ENCODE data around the gene WDR45.
"Not testable (repeated sequence)": the region's sequence is repeated elsewhere in the genome, so short reads cannot be mapped to it uniquely, and the experiment has no call there.

The WDR45 gene

DNA sequence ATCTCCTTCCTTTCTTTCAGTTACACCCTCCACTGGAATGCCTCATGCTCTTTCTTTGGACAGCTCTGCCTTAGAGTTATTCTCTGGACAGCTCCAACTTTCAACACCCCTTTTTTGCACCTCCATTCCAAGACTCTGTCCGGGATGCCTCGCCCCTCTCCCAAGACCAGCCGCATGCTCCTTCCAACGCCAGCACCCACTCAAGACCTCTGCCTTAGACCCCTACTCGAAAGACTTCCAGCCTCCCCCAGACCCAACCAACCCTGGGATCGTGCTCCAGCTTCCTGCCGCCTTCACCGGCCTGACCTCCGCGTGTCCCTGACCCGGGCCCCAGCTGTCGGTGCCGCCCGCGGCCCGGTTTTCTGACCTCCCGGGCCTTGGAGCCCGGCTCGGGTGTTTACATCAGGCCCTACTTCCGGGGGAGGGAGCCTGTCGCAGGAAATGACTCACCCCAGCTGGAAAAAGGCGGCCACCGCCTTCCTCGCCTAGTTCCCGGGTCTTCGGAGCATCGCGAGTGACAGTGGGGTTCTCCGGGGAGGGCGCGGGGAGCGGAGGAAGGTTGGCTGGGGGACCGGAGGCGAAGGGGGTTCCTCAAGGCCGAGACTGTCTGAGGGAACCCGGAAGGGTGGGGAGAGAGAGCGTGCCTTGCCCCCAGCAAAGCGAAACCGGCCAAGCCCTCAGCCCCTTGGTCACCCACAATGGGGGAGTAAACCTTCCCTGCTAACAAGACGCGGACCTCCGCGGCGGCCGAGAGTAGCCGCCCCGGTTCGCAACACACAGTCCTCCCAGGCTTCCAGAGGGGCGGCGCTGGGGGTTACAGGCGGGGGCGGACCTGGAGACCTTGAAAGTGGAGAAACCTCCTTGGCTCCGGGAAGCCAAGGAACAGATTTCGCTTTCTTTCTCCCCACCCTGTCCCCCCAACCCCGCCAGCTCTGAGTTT lies at the start of gene WDR45:
Gene WDR45 (minus strand): TSS at position 399 of the 940 bp plus-strand sequence. CDS start 1,792 bp downstream, outside the sequence.
- DNase-seq = peak; percentile 57

DNA sequence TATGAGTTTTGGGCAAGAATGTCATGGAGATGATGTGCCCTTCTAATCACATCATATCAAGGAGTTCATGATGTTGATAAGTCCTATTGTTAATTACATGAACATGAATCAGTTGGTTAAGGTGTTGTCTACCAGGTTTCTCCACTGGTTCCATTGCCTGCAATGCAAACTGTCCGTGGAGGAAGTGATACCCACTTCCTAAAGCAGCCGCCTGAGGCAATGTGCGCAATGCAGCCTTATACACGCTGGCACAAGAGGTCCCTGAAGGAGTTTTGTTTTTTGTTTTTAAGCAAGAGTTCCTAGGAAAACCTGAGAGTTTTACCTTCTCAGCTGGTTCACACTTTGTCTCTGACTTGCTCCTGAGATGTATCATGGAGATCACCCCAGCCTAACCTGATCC lies 49.7 kb upstream of the WDR45 start:
- no peak for DNase-seq

DNA sequence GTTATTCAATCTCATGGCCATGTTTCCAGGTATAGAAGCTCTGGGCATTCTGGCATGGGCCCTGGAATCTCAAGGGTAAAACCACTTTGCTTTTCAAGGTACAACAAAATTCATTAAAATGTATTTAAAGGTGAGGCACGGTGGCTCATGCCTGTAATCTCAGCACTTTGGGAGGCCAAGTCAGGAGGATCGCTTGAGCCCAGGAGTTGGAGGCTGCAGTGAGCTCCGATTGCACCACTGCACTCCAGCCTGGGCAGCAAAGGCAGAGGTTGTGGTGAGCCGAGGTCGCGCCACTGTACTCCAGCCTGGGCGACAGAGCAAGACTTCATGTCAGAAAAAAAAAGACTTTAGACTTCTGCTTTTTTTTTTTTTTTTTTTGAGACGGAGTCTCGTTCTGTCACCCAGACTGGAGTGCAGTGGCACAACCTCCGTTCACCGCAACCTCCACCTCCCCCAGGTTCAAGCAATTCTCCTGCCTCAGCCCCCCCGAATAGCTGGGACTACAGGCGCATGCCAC lies 48.1 kb upstream of the WDR45 start:
- DNase-seq = not testable (repeated sequence)

DNA sequence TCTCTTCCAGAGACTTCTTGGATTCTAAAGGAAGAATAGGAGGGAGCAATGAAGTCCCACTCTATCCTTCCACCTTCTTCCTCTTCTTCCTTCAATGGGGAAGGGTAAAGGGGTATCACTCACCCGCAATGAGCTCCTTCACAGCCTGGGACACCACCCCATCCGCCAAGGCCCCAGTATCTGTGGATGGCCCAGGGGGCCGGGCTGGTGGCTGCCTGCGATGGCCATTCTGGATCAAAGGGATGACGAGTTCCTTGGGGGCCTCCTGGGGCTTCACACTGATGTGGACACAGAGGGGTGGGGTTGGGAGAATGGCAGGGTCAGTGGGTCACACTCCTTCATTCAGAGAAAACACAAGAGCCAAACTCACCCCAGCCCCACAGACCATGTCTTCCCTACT lies 42.8 kb upstream of the WDR45 start:
- DNase-seq = no peak

DNA sequence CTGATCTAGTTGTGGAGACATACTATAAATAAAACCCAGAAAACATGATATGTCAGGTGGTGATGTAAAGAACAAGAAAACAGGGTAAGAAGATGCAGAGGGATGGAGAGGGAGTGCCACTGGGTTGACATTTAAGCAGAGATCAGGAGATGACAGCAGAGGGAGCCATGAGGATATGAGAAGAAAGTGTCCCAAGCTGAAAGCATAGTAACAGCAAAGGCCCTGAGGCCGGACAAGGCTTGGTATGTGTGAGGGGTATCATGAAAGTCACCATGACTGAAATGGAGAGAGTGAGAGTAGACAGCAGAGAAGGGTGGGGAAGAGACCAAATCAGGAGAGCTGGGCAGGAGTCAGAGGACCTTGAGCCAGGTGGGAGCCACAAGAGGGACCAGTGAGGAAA lies 40.4 kb upstream of the WDR45 start:
- no peak for DNase-seq

DNA sequence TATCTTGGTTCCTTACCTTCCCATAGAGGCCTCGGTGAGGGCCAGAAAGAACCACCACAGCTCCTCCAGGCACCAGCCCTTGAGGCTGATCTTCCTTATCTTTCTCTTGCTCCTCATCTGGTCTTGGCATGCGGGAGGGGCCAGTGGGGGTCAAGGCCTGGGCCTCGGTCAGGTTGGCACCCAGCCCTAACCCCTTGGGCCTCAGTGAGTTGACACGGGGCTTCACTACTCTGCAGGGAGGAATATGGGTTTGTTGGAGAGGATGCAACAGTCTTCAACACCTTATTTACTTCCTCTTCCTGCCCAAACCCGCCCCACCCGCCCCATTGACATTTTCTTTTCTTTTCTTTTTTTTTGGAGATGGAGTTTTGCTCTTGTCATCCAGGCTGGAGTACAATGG lies 37.9 kb upstream of the WDR45 start:
- DNase-seq = no peak

DNA sequence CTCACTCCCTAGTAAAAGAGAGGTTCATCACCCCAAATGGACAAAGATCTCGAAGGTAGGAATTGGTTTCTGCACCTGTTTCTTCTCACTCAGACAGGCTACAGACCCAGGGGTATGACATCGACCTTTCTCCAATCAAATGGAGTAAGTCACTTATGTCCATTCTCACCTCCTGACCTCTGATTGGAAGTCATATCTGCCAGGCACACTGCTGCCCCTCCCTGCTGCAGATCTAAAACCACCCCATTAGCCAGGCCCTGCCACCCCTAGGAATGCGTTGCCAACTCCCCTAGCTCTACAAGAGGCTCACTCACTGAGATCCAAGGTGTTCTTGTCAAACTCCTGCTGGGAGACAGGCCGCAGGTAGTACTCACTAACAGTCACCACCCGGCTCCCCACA lies 37.0 kb upstream of the WDR45 start:
- no peak for DNase-seq

DNA sequence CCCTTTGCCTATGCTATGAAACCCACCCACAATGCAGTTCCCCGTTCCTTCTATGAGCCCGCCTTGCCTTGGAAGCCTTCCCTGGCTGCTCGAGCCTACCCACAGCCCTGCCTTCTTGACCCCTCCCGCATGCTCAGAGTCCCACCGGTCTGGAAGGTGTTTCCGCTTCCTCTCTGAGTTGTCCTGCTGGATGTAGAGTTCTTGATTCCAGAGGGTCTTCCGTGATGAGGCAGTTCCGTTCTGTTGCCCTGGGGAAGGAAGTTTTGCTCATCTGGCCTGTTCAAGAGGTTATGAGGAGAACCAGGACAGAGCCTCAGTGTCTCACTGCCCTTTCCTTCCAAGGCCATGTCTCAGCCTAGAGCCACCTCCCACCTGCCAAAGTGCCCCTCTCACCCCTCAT lies 36.4 kb upstream of the WDR45 start:
- no peak for DNase-seq

DNA sequence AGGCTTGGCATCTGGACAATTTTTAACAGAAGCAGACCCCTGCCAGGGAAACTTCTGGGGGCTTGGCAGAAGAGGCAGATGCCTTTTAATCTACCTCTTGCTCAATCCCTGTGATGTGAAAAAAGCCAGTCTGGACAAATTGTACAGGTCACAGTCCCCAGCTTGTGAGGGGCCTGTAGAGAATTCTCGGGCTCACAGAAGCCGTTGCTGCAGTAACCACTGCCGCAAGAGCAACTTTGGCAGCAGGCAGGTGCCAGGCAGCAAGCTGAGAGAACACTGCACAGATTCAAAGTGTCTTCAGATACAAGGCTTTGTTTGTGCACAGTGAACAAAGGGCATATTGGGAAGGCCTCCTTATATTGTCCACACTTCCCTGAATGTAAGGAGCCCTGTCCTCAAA lies 32.1 kb upstream of the WDR45 start:
- DNase-seq = no peak

DNA sequence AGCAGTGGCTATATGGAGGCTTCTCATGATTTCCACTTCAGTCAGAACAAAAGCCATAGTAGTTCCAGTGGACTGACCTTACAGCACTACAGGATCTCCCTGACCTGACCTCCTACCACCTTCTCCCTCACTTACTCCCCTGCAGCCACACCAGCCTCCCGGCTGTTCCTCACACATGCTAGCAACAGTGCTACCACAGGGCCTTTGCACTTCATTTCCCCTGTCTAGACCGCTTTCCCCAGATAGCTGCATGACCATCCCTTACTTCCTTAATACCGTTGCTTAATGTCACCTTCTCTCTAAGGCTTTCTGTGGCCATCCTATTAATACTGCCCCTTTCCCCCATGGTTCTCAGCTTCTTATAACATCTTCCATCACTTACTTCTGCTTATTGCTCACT lies 30.7 kb upstream of the WDR45 start:
- no peak for DNase-seq

DNA sequence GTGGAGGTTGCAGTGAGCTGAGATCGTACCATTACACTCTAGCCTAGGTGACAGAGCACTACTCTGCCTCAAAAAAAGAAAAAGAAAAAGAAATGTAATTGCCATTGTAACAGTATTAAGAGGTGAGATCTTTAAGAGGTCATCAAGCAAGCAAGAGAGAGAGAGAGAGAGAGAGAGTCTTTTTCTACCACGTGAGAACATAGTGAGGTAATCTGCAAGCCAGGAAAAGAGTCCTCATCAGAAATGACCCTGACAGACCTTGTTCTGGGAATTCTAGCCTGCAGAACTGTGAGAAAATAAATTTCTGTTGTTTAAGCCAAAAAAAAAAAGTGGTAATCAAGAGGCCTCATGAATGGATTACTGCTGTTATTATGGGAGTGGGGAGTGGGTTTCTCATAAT lies 29.0 kb upstream of the WDR45 start:
- DNase-seq = no peak

DNA sequence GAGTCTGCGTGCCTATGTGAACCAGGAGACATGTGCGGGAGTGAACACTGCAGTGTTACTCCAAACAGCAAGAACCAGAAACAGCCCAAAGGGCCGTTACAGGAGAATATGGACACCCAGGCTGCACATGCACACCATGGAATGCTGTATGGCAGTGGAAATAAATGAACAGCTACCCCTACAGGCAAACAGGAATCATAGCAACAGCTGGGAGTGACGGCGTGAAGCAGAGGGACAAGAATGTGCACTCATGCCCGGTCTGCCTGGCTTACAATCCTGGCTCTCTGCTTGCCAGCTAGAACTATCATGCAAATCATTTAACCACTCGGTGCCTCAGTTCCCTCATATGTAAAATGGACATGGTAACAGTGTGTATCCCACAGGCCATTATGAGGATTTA lies 27.2 kb upstream of the WDR45 start:
- DNase-seq = peak; percentile 60

DNA sequence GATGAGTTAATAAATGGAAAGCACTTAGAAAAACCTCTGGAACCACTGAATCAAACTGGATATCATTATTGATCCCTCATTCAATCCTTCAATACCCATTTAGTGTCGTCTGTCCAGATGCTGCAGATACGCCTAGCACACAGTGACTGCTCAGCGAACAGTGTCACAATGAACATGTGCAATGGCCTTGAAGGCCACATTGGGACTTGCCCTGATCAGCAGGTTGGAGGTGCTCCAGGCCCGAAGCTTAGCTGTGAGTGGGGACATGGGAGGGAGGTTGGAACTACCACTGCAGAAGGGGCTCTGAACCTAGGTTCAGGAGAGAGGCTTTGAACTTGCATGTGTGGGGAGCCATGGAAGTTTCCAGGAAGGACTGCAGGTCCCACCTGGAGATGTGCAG lies 26.6 kb upstream of the WDR45 start:
- no peak for DNase-seq

DNA sequence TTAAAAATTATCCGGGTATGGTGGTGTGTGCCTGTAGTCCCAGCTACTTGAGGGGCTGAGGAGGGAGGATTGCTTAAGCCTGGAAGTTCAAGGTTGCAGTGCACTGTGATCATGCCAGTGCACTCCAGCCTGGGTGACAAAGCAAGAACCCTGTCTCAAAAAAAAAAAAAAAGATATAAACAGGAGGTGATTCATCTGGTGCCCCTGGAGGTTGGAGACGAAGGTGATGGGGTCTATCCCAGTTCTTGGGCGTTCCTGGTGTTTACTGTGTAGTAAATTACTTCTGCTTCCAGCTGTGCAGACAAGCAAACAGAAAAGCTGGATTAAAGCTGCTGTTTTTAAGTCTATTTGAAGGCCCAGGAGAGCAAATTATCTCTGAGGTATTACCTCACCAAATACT lies 23.9 kb upstream of the WDR45 start:
- DNase-seq = no peak

DNA sequence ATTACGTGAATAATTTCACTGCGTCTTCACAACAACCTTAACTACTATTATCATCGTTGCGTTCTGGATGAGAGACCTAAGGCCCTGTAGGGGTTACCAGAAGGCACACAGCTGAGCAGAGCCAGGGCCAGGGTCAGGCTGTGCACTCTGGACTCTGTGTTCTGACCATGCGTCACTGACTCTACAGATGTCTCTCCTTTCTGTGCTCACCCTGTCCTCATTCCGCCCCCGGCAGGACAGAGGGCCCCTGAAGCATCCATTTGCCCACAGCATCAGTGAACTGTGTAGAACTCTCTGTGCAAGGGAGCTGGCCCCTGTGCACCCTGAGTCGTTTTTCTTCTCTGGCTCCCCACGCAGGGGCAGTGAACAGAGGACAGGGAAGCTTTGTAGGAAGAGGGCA lies 22.5 kb upstream of the WDR45 start:
- peak; percentile 29 for DNase-seq

DNA sequence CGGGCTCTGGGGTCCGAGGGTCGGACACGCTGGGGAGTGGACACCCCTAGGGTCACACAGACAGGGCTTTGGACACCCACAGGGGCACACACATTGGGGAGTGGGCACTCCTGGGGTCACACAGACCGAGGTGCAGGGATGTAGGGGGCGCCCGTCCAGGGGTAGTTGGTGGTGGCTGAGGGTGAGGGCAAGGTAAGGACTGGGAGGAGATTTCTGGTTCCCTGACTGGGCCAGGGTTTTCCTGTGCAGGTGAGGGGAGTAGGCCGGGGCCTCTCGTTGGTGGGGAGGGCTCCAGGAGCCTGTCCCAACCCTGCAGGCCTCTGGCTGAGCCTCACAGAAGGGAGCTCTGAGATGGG lies 21.9 kb upstream of the WDR45 start:
- DNase-seq = peak; percentile 25

DNA sequence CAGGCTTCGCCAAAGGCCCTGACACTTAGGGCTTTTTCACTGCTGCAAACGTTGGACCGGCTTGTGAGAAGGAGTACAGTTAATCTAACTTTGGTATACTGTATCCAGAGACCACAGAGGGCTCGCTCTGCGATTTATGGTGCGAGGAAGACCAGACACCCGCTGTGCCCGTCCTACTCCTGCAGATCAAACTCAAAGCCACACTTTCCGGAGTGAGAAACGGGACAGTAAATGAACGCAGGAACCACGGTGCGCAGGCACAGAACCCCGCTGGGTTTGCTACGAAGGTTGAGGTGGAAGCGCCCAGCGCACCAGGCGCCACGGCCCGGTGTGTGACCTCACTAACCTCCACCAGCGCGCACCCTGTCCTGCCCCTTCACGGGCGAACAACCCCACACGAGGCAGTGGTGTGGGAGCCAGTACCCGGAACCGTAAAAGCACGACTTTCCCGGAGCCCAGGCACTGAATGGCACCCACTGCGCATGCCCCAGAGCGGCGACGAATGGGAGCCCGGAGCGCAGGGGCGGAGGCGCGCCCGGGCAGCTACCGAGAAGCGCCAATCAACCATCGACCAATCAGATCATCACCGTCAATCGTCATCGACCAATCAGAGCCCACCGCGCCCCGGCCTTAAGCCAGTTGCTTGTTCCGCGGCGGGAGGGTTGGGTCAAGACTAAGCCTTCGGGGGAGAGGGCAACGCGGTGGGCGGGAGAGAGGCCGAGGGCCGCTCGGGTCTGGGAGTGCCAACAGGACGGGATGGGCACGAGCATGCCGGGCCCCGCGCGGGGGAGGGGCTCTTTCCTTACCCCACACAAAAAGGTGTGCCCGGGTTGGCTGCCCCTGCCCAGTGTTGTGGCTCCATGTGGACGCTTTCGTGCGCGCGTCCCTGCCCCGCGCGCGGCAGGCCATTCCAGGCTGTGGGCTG lies 21.3 kb upstream of the WDR45 start:
- peak; percentile 98 for DNase-seq

DNA sequence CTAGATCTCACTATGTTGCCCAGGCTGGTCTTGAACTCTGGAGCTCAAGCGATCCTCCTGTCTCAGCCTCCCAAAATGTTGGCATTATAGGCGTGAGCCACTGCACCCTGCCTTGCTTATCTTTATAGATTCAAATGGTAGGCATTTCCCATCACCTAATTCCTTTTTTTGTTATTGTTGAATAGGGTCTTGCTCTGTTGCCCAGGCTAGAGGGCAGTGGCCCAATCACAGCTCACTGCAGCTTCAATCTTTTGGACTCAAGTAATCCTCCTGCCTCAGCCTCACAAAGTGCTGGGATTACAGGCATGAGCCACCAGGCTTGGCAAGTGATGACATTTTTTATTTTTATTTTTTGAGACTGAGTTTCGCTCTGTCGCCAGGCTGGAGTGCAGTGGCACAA lies 16.7 kb upstream of the WDR45 start:
- DNase-seq = no peak

DNA sequence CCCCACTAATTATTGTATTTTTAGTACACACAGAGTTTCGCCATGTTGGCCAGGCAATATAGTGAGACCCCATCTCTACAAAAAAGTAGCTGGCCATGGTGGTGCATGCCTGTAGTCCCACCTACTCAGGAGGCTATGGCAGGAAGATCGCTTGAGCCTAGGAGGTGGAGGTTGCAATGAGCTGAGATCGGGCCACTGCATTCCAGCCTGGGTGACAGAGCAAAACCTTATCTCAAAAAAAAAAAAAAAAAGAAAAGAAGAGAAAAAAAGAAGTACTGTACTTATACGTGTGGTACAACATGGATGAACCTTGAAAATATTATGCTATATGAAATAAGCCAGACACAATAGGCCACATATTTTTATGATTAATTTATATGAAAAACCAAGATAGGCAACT lies 9.9 kb upstream of the WDR45 start:
- DNase-seq = no peak

DNA sequence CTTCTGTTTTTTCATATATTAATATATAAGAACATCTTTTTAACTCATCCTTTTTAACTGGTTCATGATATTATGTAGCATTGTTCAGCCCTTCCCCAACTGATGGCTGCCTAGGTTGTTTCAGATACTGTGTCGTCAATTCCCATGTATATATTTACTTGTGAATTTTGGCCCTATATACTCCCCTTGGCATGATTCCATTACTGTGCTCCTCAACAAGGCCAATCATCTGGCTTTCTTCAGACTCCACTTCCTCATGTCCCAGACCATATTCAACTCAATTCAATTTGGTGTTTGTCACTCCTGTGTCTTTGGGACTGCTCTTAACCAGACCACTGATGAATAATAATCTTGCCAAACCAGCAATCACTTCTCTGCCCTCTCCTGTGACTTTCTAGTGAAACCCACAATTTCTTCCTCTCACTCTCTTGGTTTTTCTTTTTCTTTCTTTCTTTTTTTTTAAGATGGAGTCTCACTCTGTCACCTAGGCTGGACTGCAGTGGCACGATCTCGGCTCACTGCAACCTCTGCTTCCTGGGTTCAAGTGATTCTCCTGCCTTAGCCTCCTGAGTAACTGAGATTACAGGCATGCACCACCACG lies 2.7 kb upstream of the WDR45 start:
- DNase-seq = no peak

DNA sequence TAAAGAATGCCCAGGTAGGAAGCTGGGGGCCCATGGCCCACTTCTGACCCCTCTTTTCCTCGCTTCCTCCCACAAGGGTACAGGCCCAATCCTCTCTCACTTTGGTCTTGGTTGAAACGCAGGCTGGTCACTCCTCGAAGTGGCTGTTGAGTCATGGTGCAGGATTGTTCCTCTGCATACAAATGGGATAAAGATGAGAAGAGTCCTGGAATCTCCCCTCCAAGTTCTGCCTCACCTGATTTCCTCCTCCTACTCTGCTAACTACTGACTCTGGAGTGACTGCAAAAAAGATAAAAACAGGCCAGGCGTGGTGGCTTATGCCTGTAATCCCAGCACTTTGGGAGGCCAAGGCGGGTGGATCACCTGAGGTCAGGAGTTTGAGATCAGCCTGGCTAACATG lies 1.7 kb downstream of the WDR45 start:
- DNase-seq = no peak

DNA sequence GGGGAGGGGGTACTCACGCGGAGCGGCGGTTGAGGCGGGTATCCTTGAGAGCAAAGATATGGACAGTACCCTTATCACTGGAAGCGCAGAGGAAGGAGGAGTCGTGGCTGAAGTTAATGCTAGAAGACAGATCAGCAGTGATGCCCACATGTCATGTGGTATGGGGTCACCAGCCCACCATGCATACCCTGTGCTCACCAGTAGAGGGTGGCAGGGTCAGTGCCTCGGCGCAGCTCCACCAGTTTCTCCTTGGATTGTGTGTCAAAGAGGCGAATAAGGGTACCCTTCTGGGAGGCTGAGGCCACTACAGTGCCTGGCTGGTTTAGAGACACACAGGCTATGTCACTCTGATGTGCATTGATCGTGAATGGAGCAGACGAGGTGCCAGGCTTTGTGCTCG lies 4.3 kb downstream of the WDR45 start:
- peak; percentile 8 for DNase-seq

Data from NCI-H82 (cell line).